ENCODE results near the gene GAB3.
"Not testable (repeated sequence)": the region's sequence is repeated elsewhere in the genome, so short reads cannot be mapped to it uniquely, and the experiment has no call there.

Gene GAB3

GRCh38 chrX:154650221-154650510 lies 100.7 kb downstream of the GAB3 start:
- H3K4me1 ChIP-seq (ENCODE audit: insufficient read depth, low read length, poor library complexity, severe bottlenecking), result peaks cover 5% of the 10 kb centered on the region
- H3K4me2 ChIP-seq (ENCODE audit: low read depth, low read length, poor library complexity, severe bottlenecking), result no peak overlapping the region
- no peaks in the 10 kb centered on the region for H3K9me3 ChIP-seq (ENCODE audit: insufficient read depth, low read depth, low read length)
- H3K79me2 ChIP-seq (ENCODE audit: insufficient read depth, low read length), result no peaks in the 10 kb centered on the region
- TF ChIP-seq EZH2phosphoT487 (IDR thresholded peaks at IDR 0.05; ENCODE audit: borderline replicate concordance) (no peak), CTCF (conservative IDR thresholded peaks at IDR 0.05; ENCODE audit: low read length) (no peak)
- H3K27me3 ChIP-seq (ENCODE audit: insufficient read depth, low read length, poor library complexity, severe bottlenecking), result no peaks in the 10 kb centered on the region
- H3K9ac ChIP-seq (ENCODE audit: low read depth, low read length, poor library complexity, severe bottlenecking), result no peak overlapping the region
- no peaks in the 10 kb centered on the region for H3F3A ChIP-seq (ENCODE audit: low read depth)
- H3K4me3 ChIP-seq (ENCODE audit: low read length, poor library complexity, severe bottlenecking), result no peak overlapping the region
- no peaks in the 10 kb centered on the region for H3K36me3 ChIP-seq (ENCODE audit: insufficient read depth, low read length)
- no peak overlapping the region for H2AFZ ChIP-seq (ENCODE audit: low read length)
- no peaks in the 10 kb centered on the region for H3K9me2 ChIP-seq (replicated peaks; ENCODE audit: low read depth, low read length)
- H4K20me1 ChIP-seq (ENCODE audit: insufficient read depth, low read length, poor library complexity, severe bottlenecking), result no peaks in the 10 kb centered on the region

GRCh38 chrX:154649503-154650220 lies 101.2 kb downstream of the GAB3 start:
- Histone ChIP-seq H3K79me2 (ENCODE audit: insufficient read depth, low read length) (no peaks in the 10 kb centered on the region), H3K9me3 (ENCODE audit: insufficient read depth, low read depth, low read length) (no peaks in the 10 kb centered on the region), H3K9me2 (replicated peaks; ENCODE audit: low read depth, low read length) (no peaks in the 10 kb centered on the region), H3K36me3 (ENCODE audit: insufficient read depth, low read length) (no peaks in the 10 kb centered on the region), H2AFZ (ENCODE audit: low read length) (no peak overlapping the region), H3K4me3 (ENCODE audit: low read length, poor library complexity, severe bottlenecking) (no peak overlapping the region), H3K27me3 (ENCODE audit: insufficient read depth, low read length, poor library complexity, severe bottlenecking) (no peaks in the 10 kb centered on the region), H3F3A (ENCODE audit: low read depth) (no peaks in the 10 kb centered on the region), H3K4me2 (ENCODE audit: low read depth, low read length, poor library complexity, severe bottlenecking) (no peak overlapping the region), H3K4me1 (ENCODE audit: insufficient read depth, low read length, poor library complexity, severe bottlenecking) (peaks cover 2% of the 10 kb centered on the region), H4K20me1 (ENCODE audit: insufficient read depth, low read length, poor library complexity, severe bottlenecking) (no peaks in the 10 kb centered on the region), H3K9ac (ENCODE audit: low read depth, low read length, poor library complexity, severe bottlenecking) (no peak overlapping the region)
- TF ChIP-seq CTCF (conservative IDR thresholded peaks at IDR 0.05; ENCODE audit: low read length), result no peak
- no peak for TF ChIP-seq EZH2phosphoT487 (IDR thresholded peaks at IDR 0.05; ENCODE audit: borderline replicate concordance)

- no peaks in the 10 kb centered on the region for H3K79me2 ChIP-seq (ENCODE audit: insufficient read depth, low read length)
- H3F3A ChIP-seq (ENCODE audit: low read depth), result no peaks in the 10 kb centered on the region
- H3K4me3 ChIP-seq (ENCODE audit: low read length, poor library complexity, severe bottlenecking), result no peak overlapping the region
- no peak overlapping the region for H2AFZ ChIP-seq (ENCODE audit: low read length)
- H3K9ac ChIP-seq (ENCODE audit: low read depth, low read length, poor library complexity, severe bottlenecking), result no peak overlapping the region
- H3K9me3 ChIP-seq (ENCODE audit: insufficient read depth, low read depth, low read length), result no peaks in the 10 kb centered on the region
- no peaks in the 10 kb centered on the region for H4K20me1 ChIP-seq (ENCODE audit: insufficient read depth, low read length, poor library complexity, severe bottlenecking)
- H3K27me3 ChIP-seq (ENCODE audit: insufficient read depth, low read length, poor library complexity, severe bottlenecking), result no peaks in the 10 kb centered on the region
- no peaks in the 10 kb centered on the region for H3K9me2 ChIP-seq (replicated peaks; ENCODE audit: low read depth, low read length)
- H3K36me3 ChIP-seq (ENCODE audit: insufficient read depth, low read length), result no peaks in the 10 kb centered on the region
- no peak for TF ChIP-seq EZH2phosphoT487 (IDR thresholded peaks at IDR 0.05; ENCODE audit: borderline replicate concordance)
- TF ChIP-seq CTCF (conservative IDR thresholded peaks at IDR 0.05; ENCODE audit: low read length), result no peak
- no peaks in the 10 kb centered on the region for H3K4me1 ChIP-seq (ENCODE audit: insufficient read depth, low read length, poor library complexity, severe bottlenecking)
- H3K4me2 ChIP-seq (ENCODE audit: low read depth, low read length, poor library complexity, severe bottlenecking), result no peak overlapping the region
Observed at GRCh38 chrX:154648931-154649330, 101.9 kb downstream of the GAB3 start.

GRCh38 chrX:154645745-154646378 lies 105.0 kb downstream of the GAB3 start:
- H3K9me3 ChIP-seq (ENCODE audit: insufficient read depth, low read depth, low read length); H3K79me2 ChIP-seq (ENCODE audit: insufficient read depth, low read length); H3K36me3 ChIP-seq (ENCODE audit: insufficient read depth, low read length); H3K4me2 ChIP-seq (ENCODE audit: low read depth, low read length, poor library complexity, severe bottlenecking); H2AFZ ChIP-seq (ENCODE audit: low read length); H3K27me3 ChIP-seq (ENCODE audit: insufficient read depth, low read length, poor library complexity, severe bottlenecking); H3K4me3 ChIP-seq (ENCODE audit: low read length, poor library complexity, severe bottlenecking); H4K20me1 ChIP-seq (ENCODE audit: insufficient read depth, low read length, poor library complexity, severe bottlenecking); H3K9me2 ChIP-seq (replicated peaks; ENCODE audit: low read depth, low read length); H3F3A ChIP-seq (ENCODE audit: low read depth); H3K4me1 ChIP-seq (ENCODE audit: insufficient read depth, low read length, poor library complexity, severe bottlenecking); H3K9ac ChIP-seq (ENCODE audit: low read depth, low read length, poor library complexity, severe bottlenecking): not testable (repeated sequence)

GRCh38 chrX:154643708-154644107 lies 107.2 kb downstream of the GAB3 start:
- not testable (repeated sequence) for H3K9me2 ChIP-seq (replicated peaks; ENCODE audit: low read depth, low read length); H3K9me3 ChIP-seq (ENCODE audit: insufficient read depth, low read depth, low read length); H3K27me3 ChIP-seq (ENCODE audit: insufficient read depth, low read length, poor library complexity, severe bottlenecking); H4K20me1 ChIP-seq (ENCODE audit: insufficient read depth, low read length, poor library complexity, severe bottlenecking); H2AFZ ChIP-seq (ENCODE audit: low read length); H3K4me1 ChIP-seq (ENCODE audit: insufficient read depth, low read length, poor library complexity, severe bottlenecking); H3K9ac ChIP-seq (ENCODE audit: low read depth, low read length, poor library complexity, severe bottlenecking); H3K4me2 ChIP-seq (ENCODE audit: low read depth, low read length, poor library complexity, severe bottlenecking); H3F3A ChIP-seq (ENCODE audit: low read depth); H3K36me3 ChIP-seq (ENCODE audit: insufficient read depth, low read length); H3K4me3 ChIP-seq (ENCODE audit: low read length, poor library complexity, severe bottlenecking); H3K79me2 ChIP-seq (ENCODE audit: insufficient read depth, low read length)

All from Loucy (cell line).